Measurements from ENCODE around the gene ABCF2. TPM values are rescaled to one million over a fixed set of nuclear protein-coding genes. Genes with fewer than 3 reads are reported as not detected.

The ABCF2 gene
- polyA plus RNA-seq, 1 of the 3 experiments (the other 2 are of a cell fraction) = 75.4 TPM

DNA sequence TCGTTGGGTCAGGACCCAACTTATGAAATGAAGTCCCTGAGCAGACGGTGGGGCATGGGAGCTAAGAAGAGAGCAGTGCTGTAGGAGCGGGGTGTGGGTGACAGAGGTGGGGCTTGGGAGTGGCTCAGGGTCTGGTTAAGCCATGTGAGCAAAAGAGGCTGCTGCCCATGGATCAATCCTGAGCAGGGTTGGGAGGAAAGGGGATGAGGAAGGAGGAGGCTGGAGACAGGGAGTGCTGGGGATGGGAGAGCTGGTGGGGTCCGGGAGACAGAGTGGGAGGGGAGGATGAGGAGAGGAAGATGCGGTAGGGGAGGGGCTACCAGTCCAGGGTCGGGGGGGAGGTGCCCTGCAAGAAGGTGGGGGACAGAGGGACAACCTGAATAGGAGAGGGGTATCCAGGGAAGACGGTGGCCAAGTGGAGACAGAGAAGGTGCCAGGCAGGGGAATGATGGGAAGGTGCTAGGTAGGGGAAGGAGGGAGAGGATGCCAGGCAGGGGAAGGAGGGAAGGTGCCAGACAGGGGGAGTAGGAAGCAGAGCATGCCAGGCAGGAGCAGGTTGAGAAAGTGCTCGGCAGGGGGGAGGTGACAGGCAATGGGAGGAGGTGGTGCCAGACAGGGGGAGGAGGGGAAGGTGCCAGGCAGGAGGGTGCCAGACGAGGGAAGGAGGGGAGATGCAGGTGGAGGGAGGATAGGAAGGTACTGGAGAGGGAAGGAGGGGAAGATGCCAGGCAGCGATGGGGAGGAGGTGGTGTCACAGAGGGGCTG lies 49.0 kb upstream of the ABCF2 start:
- DNase-seq = peak; percentile 58
- Histone ChIP-seq H3K79me2 (ENCODE audit: insufficient read depth) (no peaks in the 10 kb centered on the region), H2AFZ (ENCODE audit: low read depth) (no peak overlapping the region), H3K27ac (ENCODE audit: low read depth in 2 of 2, low read length in 1 of 2) (no peak overlapping the region), H3K9ac (no peak overlapping the region), H4K20me1 (ENCODE audit: insufficient read depth) (no peaks in the 10 kb centered on the region), H3F3A (replicated peaks; ENCODE audit: insufficient read depth) (no peaks in the 10 kb centered on the region), H3K36me3 (replicated peaks in 1 of 2; ENCODE audit: control insufficient read depth in 1 of 2, insufficient read depth in 2 of 2, low read length in 1 of 2) (no peaks in the 10 kb centered on the region), H3K4me2 (peak overlapping the region; percentile 75), H3K27me3 (ENCODE audit: insufficient read depth) (no peaks in the 10 kb centered on the region), H3K9me2 (no peaks in the 10 kb centered on the region), H3K4me3 (ENCODE audit: low read depth in 2 of 2, low read length in 1 of 2) (peak overlapping the region; percentile 55 to 59), H3K4me1 (ENCODE audit: control insufficient read depth in 1 of 2, insufficient read depth in 2 of 2, low read depth in 1 of 2, low read length in 1 of 2) (peaks cover 0 to 12% of the 10 kb centered on the region in 2 experiments; a peak in 1 of 4 replicates), H3K9me3 (no peaks in the 10 kb centered on the region)
- 47% methylated on average over 10 of the region's 10 CpGs for WGBS (ENCODE audit: low lambda C conversion rate)
- TF ChIP-seq, protein P1, sequence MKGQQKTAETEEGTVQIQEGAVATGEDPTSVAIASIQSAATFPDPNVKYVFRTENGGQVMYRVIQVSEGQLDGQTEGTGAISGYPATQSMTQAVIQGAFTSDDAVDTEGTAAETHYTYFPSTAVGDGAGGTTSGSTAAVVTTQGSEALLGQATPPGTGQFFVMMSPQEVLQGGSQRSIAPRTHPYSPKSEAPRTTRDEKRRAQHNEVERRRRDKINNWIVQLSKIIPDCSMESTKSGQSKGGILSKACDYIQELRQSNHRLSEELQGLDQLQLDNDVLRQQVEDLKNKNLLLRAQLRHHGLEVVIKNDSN (IDR thresholded peaks at IDR 0.05; ENCODE audit: borderline replicate concordance, low read depth) = no peak
- ChIA-PET CTCF (interaction anchor here (0.9 to 2.4 kb wide), 4 partner anchors 12 to 32 kb away, joined by 3 to 14 read pairs (median 3); no protein-coding TSS in a partner anchor), POLR2A (interaction anchor here (0.9 kb wide), 1 partner anchor 24 kb away, joined by 3 read pairs; no protein-coding TSS in a partner anchor)

DNA sequence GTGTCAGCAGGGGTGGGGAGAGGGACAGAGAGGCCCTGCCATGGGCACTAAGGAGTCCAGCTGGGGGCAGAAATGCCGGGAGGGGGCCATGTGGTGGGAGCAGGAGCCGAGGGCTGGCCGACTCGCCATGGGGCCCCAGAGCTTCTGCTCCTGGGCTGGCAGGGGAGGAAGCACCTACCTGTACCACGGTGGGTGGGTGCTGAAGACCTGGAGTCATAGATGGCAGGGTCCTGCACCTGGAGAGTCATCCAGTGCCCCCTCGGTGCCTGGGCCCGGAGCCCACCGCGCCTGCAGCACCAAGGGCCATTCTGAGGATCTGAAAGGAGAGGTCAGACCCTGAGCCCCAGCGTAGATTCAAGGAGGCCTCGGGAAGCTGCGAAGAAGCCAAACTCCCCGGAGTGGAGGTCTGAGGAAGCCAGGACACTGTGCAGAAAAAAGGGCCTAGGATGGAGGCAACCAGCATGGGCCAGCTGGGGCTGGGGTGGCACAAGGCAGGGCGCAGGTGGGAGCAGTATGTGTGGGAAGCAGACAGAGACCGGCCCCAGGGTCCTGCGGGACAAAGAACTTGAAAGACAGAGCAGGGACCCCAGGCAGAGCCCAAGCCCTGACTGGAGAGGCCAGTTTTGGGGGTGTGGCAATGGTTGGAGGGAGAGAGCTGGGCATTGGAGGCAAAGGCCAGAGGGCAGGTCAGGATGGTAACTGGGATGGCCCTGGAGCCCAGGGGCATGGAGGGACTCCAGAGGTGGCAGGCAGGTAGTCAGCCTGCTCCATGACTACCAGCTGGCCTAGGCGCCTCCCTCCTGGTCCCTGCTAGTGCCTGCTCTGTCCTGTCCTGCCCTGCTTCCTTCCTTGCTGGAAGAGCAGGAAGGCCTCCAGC lies 48.2 kb upstream of the ABCF2 start:
- Histone ChIP-seq H3K9me3 (no peaks in the 10 kb centered on the region), H3K27me3 (ENCODE audit: insufficient read depth) (no peaks in the 10 kb centered on the region), H3K4me1 (ENCODE audit: control insufficient read depth in 1 of 2, insufficient read depth in 2 of 2, low read depth in 1 of 2, low read length in 1 of 2) (peaks cover 0 to 12% of the 10 kb centered on the region in 2 experiments; a peak in 1 of 4 replicates), H3K36me3 (replicated peaks in 1 of 2; ENCODE audit: control insufficient read depth in 1 of 2, insufficient read depth in 2 of 2, low read length in 1 of 2) (no peaks in the 10 kb centered on the region), H3K27ac (ENCODE audit: low read depth in 2 of 2, low read length in 1 of 2) (no peak overlapping the region), H3F3A (replicated peaks; ENCODE audit: insufficient read depth) (no peaks in the 10 kb centered on the region), H3K9ac (no peak overlapping the region), H3K4me3 (ENCODE audit: low read depth in 2 of 2, low read length in 1 of 2) (no peak overlapping the region), H3K9me2 (no peaks in the 10 kb centered on the region), H3K4me2 (peak overlapping the region; percentile 75; the same call in 1 of the 2 replicates), H3K79me2 (ENCODE audit: insufficient read depth) (no peaks in the 10 kb centered on the region), H2AFZ (ENCODE audit: low read depth) (no peak overlapping the region), H4K20me1 (ENCODE audit: insufficient read depth) (no peaks in the 10 kb centered on the region)
- ChIA-PET POLR2A (interaction anchor here (0.9 kb wide), 1 partner anchor 23 kb away, joined by 3 read pairs; no protein-coding TSS in a partner anchor), CTCF (interaction anchor here (0.9 to 2.8 kb wide), 7 partner anchors 11 to 40 kb away, joined by 3 to 14 read pairs (median 5); no protein-coding TSS in a partner anchor)
- 94% methylated on average over 17 of the region's 17 CpGs for WGBS (ENCODE audit: low lambda C conversion rate)
- no peak for DNase-seq
- no peak for TF ChIP-seq GATA2 (CRISPR knock-in tag; IDR thresholded peaks at IDR 0.05)
- no peak for TF ChIP-seq POLR2AphosphoS5 (IDR thresholded peaks at IDR 0.05; ENCODE audit: low read depth, low read length)
- TF ChIP-seq, protein P2, sequence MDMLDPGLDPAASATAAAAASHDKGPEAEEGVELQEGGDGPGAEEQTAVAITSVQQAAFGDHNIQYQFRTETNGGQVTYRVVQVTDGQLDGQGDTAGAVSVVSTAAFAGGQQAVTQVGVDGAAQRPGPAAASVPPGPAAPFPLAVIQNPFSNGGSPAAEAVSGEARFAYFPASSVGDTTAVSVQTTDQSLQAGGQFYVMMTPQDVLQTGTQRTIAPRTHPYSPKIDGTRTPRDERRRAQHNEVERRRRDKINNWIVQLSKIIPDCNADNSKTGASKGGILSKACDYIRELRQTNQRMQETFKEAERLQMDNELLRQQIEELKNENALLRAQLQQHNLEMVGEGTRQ (IDR thresholded peaks at IDR 0.05; ENCODE audit: borderline replicate concordance, low read depth, low read length) = no peak
- TF ChIP-seq FOXM1 (IDR thresholded peaks at IDR 0.05; ENCODE audit: low read depth) = no peak
- TF ChIP-seq SMC3 (IDR thresholded peaks at IDR 0.05; ENCODE audit: low read depth, low read length) = no peak
- no peak for TF ChIP-seq RCOR1 (IDR thresholded peaks at IDR 0.05; ENCODE audit: low read length)
- TF ChIP-seq TAF1 (IDR thresholded peaks at IDR 0.05; ENCODE audit: borderline replicate concordance, low read depth, low read length) = no peak
- no peak for TF ChIP-seq FOXJ3 (CRISPR knock-in tag; IDR thresholded peaks at IDR 0.05)
- TF ChIP-seq NRF1 (IDR thresholded peaks at IDR 0.05; ENCODE audit: low read depth, low read length) = no peak
- TF ChIP-seq, protein P3, sequence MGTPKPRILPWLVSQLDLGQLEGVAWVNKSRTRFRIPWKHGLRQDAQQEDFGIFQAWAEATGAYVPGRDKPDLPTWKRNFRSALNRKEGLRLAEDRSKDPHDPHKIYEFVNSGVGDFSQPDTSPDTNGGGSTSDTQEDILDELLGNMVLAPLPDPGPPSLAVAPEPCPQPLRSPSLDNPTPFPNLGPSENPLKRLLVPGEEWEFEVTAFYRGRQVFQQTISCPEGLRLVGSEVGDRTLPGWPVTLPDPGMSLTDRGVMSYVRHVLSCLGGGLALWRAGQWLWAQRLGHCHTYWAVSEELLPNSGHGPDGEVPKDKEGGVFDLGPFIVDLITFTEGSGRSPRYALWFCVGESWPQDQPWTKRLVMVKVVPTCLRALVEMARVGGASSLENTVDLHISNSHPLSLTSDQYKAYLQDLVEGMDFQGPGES (IDR thresholded peaks at IDR 0.05; ENCODE audit: low read depth, low read length) = no peak
- no peak for TF ChIP-seq YY1 (IDR thresholded peaks at IDR 0.05; ENCODE audit: low read depth)
- no peak for TF ChIP-seq NFIC (IDR thresholded peaks at IDR 0.05; ENCODE audit: borderline replicate concordance)
- TF ChIP-seq, protein P4, sequence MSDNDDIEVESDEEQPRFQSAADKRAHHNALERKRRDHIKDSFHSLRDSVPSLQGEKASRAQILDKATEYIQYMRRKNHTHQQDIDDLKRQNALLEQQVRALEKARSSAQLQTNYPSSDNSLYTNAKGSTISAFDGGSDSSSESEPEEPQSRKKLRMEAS (IDR thresholded peaks at IDR 0.05; ENCODE audit: low read depth) = no peak

All from SK-N-SH (cell line).